DND-41 (cell line): ENCODE data around the gene TRIP12.

ENCODE experiments used
- ATAC-seq: fragments of 200-7000 bp; cut with Tn5 transposase; 3 replicates; pipeline ENCODE4 v1.9.1; 2021; ENCODE audit warnings: low read depth; ENCODE audit not compliant: insufficient read depth
- DNase-seq: peaks from one replicate; pipeline ENCODE4 v3.0.0-alpha.2; 2020
- H2AFZ ChIP-seq: 2 replicates; pipeline ENCODE4 v1.6.0; 2012; ENCODE audit warnings: low read depth, low read length
- H3K27ac ChIP-seq: 2 replicates; pipeline ENCODE4 v1.5.1; 2012; ENCODE audit warnings: low read length, inconsistent platforms
- H3K27me3 ChIP-seq: fragments of 200-600 bp; sonication (generic); 2 replicates; pipeline ENCODE4 v1.6.0; 2012; ENCODE audit warnings: low read length, mild to moderate bottlenecking, inconsistent platforms; ENCODE audit not compliant: insufficient read depth, poor library complexity
- H3K36me3 ChIP-seq: 2 replicates; pipeline ENCODE4 v1.5.1; 2012; ENCODE audit warnings: low read length, inconsistent platforms; ENCODE audit not compliant: insufficient read depth
- H3K4me1 ChIP-seq: 2 replicates; pipeline ENCODE4 v1.5.1; 2012; ENCODE audit warnings: mild to moderate bottlenecking, low read length; ENCODE audit not compliant: insufficient read depth
- H3K4me2 ChIP-seq: 2 replicates; pipeline ENCODE4 v1.6.0; 2012; ENCODE audit warnings: mild to moderate bottlenecking, moderate library complexity, low read length, inconsistent platforms; ENCODE audit not compliant: insufficient read depth
- H3K4me3 ChIP-seq, 2 experiments: fragments of 200-600 bp in 1 of 2; shearing (Covaris generic) in 1 of 2; 2 replicates each; pipeline ENCODE4 v1.5.1; 2012 to 2016; ENCODE audit warnings: inconsistent platforms in 2 of 2, low read length in 2 of 2, mild to moderate bottlenecking in 2 of 2, low read depth in 1 of 2, moderate library complexity in 1 of 2
- H3K79me2 ChIP-seq: 2 replicates; pipeline ENCODE4 v1.6.0; 2012; ENCODE audit warnings: low read length, inconsistent platforms; ENCODE audit not compliant: insufficient read depth
- H3K9ac ChIP-seq: 2 replicates; pipeline ENCODE4 v1.6.0; 2012; ENCODE audit warnings: low read depth, mild to moderate bottlenecking, inconsistent platforms, low read length, moderate library complexity
- H3K9me3 ChIP-seq: 2 replicates; pipeline ENCODE4 v1.5.1; 2012; ENCODE audit warnings: low read length, moderate library complexity, mild to moderate bottlenecking, inconsistent platforms; ENCODE audit not compliant: insufficient read depth, severe bottlenecking
- H4K20me1 ChIP-seq: 2 replicates; pipeline ENCODE4 v1.6.0; 2012; ENCODE audit warnings: low read length; ENCODE audit not compliant: insufficient read depth
- EZH2 ChIP-seq: IDR thresholded peaks from 3 replicates; pipeline ENCODE4 v1.6.1; 2012; ENCODE audit warnings: borderline replicate concordance, low read depth, mild to moderate bottlenecking, moderate library complexity, low read length, inconsistent platforms; ENCODE audit not compliant: severe bottlenecking
- TF ChIP-seq, protein P1 (sequence below): IDR thresholded peaks from 2 replicates; pipeline ENCODE4 v1.5.1; 2012; ENCODE audit warnings: borderline replicate concordance, low read length, moderate library complexity, mild to moderate bottlenecking; ENCODE audit not compliant: poor library complexity, severe bottlenecking; ENCODE audit errors: extremely low read depth

The TRIP12 gene

DNA sequence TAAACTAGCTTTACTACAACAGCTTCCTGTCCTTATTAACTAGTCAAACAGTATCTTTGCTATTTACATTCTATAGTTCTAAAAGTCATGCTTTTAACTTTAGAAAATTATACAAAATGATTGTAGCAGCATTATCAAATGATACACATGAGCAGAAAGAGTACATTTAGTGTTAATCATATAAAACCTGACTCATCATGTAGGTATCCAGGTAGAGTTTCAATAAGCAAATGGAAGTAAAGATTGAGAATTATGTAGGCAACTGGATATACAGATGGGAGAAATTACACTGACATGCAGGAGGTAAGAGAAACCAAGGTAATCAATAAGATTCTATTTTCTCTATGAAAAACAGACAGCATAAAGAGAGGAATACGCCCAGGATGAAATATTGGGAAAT, 33.8 kb downstream of the TRIP12 start:
- no peak overlapping the region for H3K27ac ChIP-seq
- peaks cover 56% of the 10 kb centered on the region for H4K20me1 ChIP-seq
- H3K36me3 ChIP-seq: peaks cover 17% of the 10 kb centered on the region
- no peak overlapping the region for H3K4me2 ChIP-seq
- H2AFZ ChIP-seq: no peak overlapping the region
- no peaks in the 10 kb centered on the region for H3K9me3 ChIP-seq
- DNase-seq (no peak), ATAC-seq (no peak)
- TF ChIP-seq, protein P1, sequence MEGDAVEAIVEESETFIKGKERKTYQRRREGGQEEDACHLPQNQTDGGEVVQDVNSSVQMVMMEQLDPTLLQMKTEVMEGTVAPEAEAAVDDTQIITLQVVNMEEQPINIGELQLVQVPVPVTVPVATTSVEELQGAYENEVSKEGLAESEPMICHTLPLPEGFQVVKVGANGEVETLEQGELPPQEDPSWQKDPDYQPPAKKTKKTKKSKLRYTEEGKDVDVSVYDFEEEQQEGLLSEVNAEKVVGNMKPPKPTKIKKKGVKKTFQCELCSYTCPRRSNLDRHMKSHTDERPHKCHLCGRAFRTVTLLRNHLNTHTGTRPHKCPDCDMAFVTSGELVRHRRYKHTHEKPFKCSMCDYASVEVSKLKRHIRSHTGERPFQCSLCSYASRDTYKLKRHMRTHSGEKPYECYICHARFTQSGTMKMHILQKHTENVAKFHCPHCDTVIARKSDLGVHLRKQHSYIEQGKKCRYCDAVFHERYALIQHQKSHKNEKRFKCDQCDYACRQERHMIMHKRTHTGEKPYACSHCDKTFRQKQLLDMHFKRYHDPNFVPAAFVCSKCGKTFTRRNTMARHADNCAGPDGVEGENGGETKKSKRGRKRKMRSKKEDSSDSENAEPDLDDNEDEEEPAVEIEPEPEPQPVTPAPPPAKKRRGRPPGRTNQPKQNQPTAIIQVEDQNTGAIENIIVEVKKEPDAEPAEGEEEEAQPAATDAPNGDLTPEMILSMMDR: no peak
- TF ChIP-seq EZH2: no peak
- H3K79me2 ChIP-seq: peaks cover 96% of the 10 kb centered on the region
- no peaks in the 10 kb centered on the region for H3K27me3 ChIP-seq
- H3K9ac ChIP-seq: no peak overlapping the region
- H3K4me3 ChIP-seq: no peak overlapping the region
- H3K4me1 ChIP-seq: no peaks in the 10 kb centered on the region

DNA sequence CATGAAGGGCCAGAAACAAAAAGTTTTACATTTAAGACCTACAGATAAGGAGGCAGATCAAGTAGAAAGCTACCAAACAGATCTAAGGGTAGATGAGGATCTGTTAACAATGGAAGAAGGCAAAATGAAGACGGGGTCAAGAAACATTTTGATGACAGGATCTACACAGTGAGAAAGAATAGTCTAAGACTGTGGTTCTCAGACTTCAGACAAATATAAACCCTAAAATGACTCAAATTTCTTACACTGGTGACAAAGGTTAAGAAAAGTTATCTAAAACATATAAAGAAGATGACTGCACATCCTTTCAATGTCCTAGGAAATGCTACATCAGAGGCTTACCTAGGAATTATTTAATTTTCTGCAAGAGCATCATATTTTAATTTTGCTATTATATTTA, 34.4 kb downstream of the TRIP12 start:
- Histone ChIP-seq H3K27me3 (no peaks in the 10 kb centered on the region), H3K4me1 (no peaks in the 10 kb centered on the region), H3K4me2 (no peak overlapping the region), H3K9me3 (no peaks in the 10 kb centered on the region), H3K36me3 (peaks cover 17% of the 10 kb centered on the region), H3K27ac (no peak overlapping the region), H3K9ac (no peak overlapping the region), H3K4me3 (no peak overlapping the region), H4K20me1 (peaks cover 60% of the 10 kb centered on the region), H3K79me2 (peaks cover 96% of the 10 kb centered on the region), H2AFZ (no peak overlapping the region)
- no peak for DNase-seq
- TF ChIP-seq, protein P1: no peak
- TF ChIP-seq EZH2: no peak
- no peak for ATAC-seq

DNA sequence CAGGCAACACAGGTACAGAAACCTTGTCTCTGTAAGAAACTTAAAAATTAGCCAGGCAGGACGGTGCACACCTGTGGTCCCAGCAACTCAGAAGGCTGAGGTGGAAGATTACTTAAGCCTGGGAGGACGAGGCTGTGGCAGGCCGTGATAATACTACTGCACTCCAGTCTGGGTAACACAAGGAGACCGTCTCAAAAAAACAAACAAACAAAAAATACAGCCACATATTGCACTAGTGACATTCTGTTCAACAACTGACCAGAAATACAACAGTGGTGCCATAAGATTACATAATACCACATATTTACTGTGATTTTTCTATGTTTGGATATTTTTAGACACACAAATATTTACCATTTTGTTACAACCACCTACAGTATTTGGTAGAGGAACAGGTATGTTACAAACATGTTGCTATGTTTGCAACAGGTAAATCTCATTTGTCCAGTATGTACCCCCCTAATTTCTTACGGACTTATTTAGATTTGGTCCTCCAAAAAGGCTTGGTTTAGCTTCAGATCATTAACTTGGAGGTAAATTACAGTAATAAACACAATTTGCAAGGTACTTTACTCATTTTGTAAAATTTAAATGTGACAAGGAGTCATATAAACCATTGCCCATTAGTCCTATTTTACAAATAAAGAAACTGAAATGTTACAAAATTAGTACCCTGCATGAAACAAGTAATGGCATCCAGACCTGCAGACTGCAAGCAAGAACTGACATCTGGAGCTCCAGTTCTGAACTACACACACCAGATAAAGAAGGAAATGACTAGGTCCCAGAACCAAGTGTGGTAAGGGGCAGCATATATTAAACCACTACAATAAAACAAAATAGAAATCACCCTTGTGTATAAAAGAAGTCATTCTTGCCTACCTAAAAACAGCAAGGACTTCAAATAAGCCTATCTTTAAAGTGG, 36.8 kb downstream of the TRIP12 start:
- Histone ChIP-seq H3K27ac (no peak overlapping the region), H3K4me2 (no peak overlapping the region), H3K36me3 (peaks cover 19% of the 10 kb centered on the region), H3K4me3 (no peak overlapping the region), H3K9me3 (no peaks in the 10 kb centered on the region), H3K4me1 (no peaks in the 10 kb centered on the region), H2AFZ (no peak overlapping the region), H3K9ac (no peak overlapping the region), H3K79me2 (peaks cover 96% of the 10 kb centered on the region), H4K20me1 (peaks cover 51% of the 10 kb centered on the region), H3K27me3 (no peaks in the 10 kb centered on the region)
- no peak for TF ChIP-seq EZH2
- TF ChIP-seq, protein P1: no peak
- no peak for DNase-seq
- ATAC-seq: no peak
